Stimulated activated CD4-positive, alpha-beta T cell treated with anti-CD3 and anti-CD28 coated beads, TNF-alpha, amount 100 ng/mL, for 4 hours (primary cell): Measurements from ENCODE around the gene MRPL28.
"Not testable (repeated sequence)": the region's sequence is repeated elsewhere in the genome, so short reads cannot be mapped to it uniquely, and the experiment has no call there.

Experiments used
- DNase-seq, 3 experiments: peaks; one replicate each; pipeline ENCODE4 v3.0.0-alpha.2; 2020; ENCODE audit warnings: low read depth in 3 of 3

Gene MRPL28

GRCh38 chr16:340370-341091 is 29.8 kb downstream of the MRPL28 start:
- DNase-seq: no peak

- DNase-seq: no peak
These were observed 30.7 kb downstream of the MRPL28 start for GRCh38 chr16:339680-340079.

- DNase-seq: no peak
These were observed 32.3 kb downstream of the MRPL28 start for GRCh38 chr16:337975-338575.

- no peak for DNase-seq
These were observed 32.9 kb downstream of the MRPL28 start for GRCh38 chr16:337437-337836.

GRCh38 chr16:336269-336668 is 34.1 kb downstream of the MRPL28 start:
- no peak for DNase-seq

GRCh38 chr16:334861-335632 is 35.3 kb downstream of the MRPL28 start:
- not testable (repeated sequence) for DNase-seq

- not testable (repeated sequence) for DNase-seq
These were observed 36.0 kb downstream of the MRPL28 start for GRCh38 chr16:334164-334832.

GRCh38 chr16:333406-334094 is 36.8 kb downstream of the MRPL28 start:
- no peak for DNase-seq

- not testable (repeated sequence) for DNase-seq
These were observed 39.0 kb downstream of the MRPL28 start for GRCh38 chr16:331181-331814.

GRCh38 chr16:330741-331140 is 39.6 kb downstream of the MRPL28 start:
- DNase-seq: no peak

- DNase-seq: no peak
These were observed 44.8 kb downstream of the MRPL28 start for GRCh38 chr16:325375-326145.

- DNase-seq: peak; percentile 22 to 41 (median 24)
These were observed 45.6 kb downstream of the MRPL28 start for GRCh38 chr16:324451-325334.

GRCh38 chr16:324201-324450 is 46.2 kb downstream of the MRPL28 start:
- no peak for DNase-seq

GRCh38 chr16:322476-323143 is 47.7 kb downstream of the MRPL28 start:
- DNase-seq: no peak

- DNase-seq: no peak
These were observed 48.8 kb downstream of the MRPL28 start for GRCh38 chr16:321532-321931.

GRCh38 chr16:320206-320605 is 50.1 kb downstream of the MRPL28 start:
- DNase-seq: no peak

GRCh38 chr16:318628-319027 is 51.7 kb downstream of the MRPL28 start:
- no peak for DNase-seq

- no peak for DNase-seq
These were observed 52.8 kb downstream of the MRPL28 start for GRCh38 chr16:317583-317982.
